A673 (cell line): Measurements from ENCODE around the gene PRKG1. TPM values are rescaled to one million over a fixed set of nuclear protein-coding genes. Genes with fewer than 3 reads are reported as not detected.

ENCODE experiments used
- BruUV-seq: library from RNA; stranded (reverse); fragments of 400-500 nt; replicated peaks from 2 replicates; lab custom pipeline; 2021; lab: Mats Ljungman, UMichigan
- CTCF ChIA-PET: fragments of 300-600 bp; sonication (Branson Sonifier 250); formaldehyde crosslinking; loops from one replicate; lab custom pipeline; 2022; ENCODE audit warnings: antibody characterized with exemption; lab: Charles Lee
- POLR2A ChIA-PET: fragments of 300-600 bp; sonication (Branson Sonifier 250); formaldehyde crosslinking; loops from one replicate; lab custom pipeline; 2022; ENCODE audit warnings: antibody characterized with exemption; ENCODE audit not compliant: low non-redundant PET; lab: Charles Lee
- DNase-seq: peaks from one replicate; pipeline ENCODE4 v3.0.0-alpha.2; 2015; ENCODE audit warnings: low spot score
- H3K27ac ChIP-seq: fragments of 200-600 bp; sonication (generic); 2 replicates; pipeline ENCODE4 v1.5.1; 2016; ENCODE audit warnings: mixed run types, low read depth, mild to moderate bottlenecking, mixed read lengths, antibody characterized with exemption, low read length; ENCODE audit not compliant: poor library complexity, severe bottlenecking
- H3K27me3 ChIP-seq: fragments of 200-600 bp; sonication (generic); replicated peaks from 2 replicates; pipeline ENCODE4 v1.6.1; 2017; ENCODE audit warnings: mixed run types, low read depth, mild to moderate bottlenecking, mixed read lengths, antibody characterized with exemption, low read length; ENCODE audit not compliant: insufficient read depth, poor library complexity
- H3K36me3 ChIP-seq: fragments of 200-600 bp; sonication (generic); 2 replicates; pipeline ENCODE4 v1.6.1; 2016; ENCODE audit warnings: mixed run types, mild to moderate bottlenecking, mixed read lengths, antibody characterized with exemption, low read length; ENCODE audit not compliant: insufficient read depth, poor library complexity, severe bottlenecking
- H3K4me1 ChIP-seq: fragments of 200-600 bp; sonication (generic); 2 replicates; pipeline ENCODE4 v1.6.1; 2017; ENCODE audit warnings: mixed run types, mild to moderate bottlenecking, mixed read lengths, antibody characterized with exemption, low read length; ENCODE audit not compliant: insufficient read depth, poor library complexity, severe bottlenecking
- H3K4me3 ChIP-seq: fragments of 200-600 bp; sonication (generic); 2 replicates; pipeline ENCODE4 v1.5.1; 2016; ENCODE audit warnings: low read depth, mixed run types, mild to moderate bottlenecking, mixed read lengths, low read length; ENCODE audit not compliant: poor library complexity, severe bottlenecking
- H3K9me3 ChIP-seq: fragments of 200-600 bp; sonication (generic); 2 replicates; pipeline ENCODE4 v1.6.1; 2016; ENCODE audit warnings: mixed run types, low read depth, mild to moderate bottlenecking, mixed read lengths, antibody characterized with exemption, low read length; ENCODE audit not compliant: poor library complexity, severe bottlenecking
- CTCF ChIP-seq: fragments of 300-800, 200-600 bp; sonication (generic); conservative IDR thresholded peaks from 2 replicates; pipeline ENCODE4 v1.5.1; 2017; ENCODE audit warnings: low read depth, mild to moderate bottlenecking, antibody characterized with exemption, low read length, moderate library complexity, mixed read lengths
- EZH2 ChIP-seq: fragments of 200-600 bp; sonication (generic); IDR thresholded peaks from 2 replicates; pipeline ENCODE4 v1.6.1; 2017; ENCODE audit warnings: borderline replicate concordance, low read depth, mild to moderate bottlenecking, mixed read lengths, antibody characterized with exemption, low read length; ENCODE audit not compliant: poor library complexity, severe bottlenecking
- intact Hi-C: fragments of 100-400 bp; cut with micrococcal nuclease; formaldehyde crosslinking; loops from one replicate; pipeline ENCODE4 v1.10.0; 2022; ENCODE audit not compliant: unreplicated experiment
- total RNA-seq: library from RNA; stranded (reverse); gene quantifications from 2 replicates; pipeline ENCODE4 v1.2.3, GENCODE V29; 2021

The PRKG1 gene
- total RNA-seq, 1 experiment from 2014 or later = 0.58 TPM

- H3K9me3 ChIP-seq = no peaks in the 10 kb centered on the region
- no peak overlapping the region for H3K27ac ChIP-seq
- no peaks in the 10 kb centered on the region for H3K4me1 ChIP-seq
- no peak overlapping the region for H3K4me3 ChIP-seq
- CTCF ChIA-PET = no interaction called here
- no peaks in the 10 kb centered on the region for H3K36me3 ChIP-seq
- no TSS peak for BruUV-seq
- no peak for DNase-seq
- POLR2A ChIA-PET = no interaction called here
- no peaks in the 10 kb centered on the region for H3K27me3 ChIP-seq
- TF ChIP-seq CTCF = no peak
- TF ChIP-seq EZH2 = no peak
- intact Hi-C loops = no loop called here
These were observed 685.7 kb downstream of the PRKG1 start for GRCh38 chr10:51759896-51760534.

- no TSS peak for BruUV-seq
- no peak for DNase-seq
- no peaks in the 10 kb centered on the region for H3K36me3 ChIP-seq
- no peaks in the 10 kb centered on the region for H3K4me1 ChIP-seq
- H3K4me3 ChIP-seq = no peak overlapping the region
- no peaks in the 10 kb centered on the region for H3K9me3 ChIP-seq
- H3K27ac ChIP-seq = no peak overlapping the region
- H3K27me3 ChIP-seq = no peaks in the 10 kb centered on the region
- TF ChIP-seq CTCF (no peak), EZH2 (no peak)
- CTCF ChIA-PET = no interaction called here
- intact Hi-C loops = no loop called here
- POLR2A ChIA-PET = no interaction called here
These were observed 686.8 kb downstream of the PRKG1 start for GRCh38 chr10:51760864-51761640.

GRCh38 chr10:51763746-51764145 lies 689.5 kb downstream of the PRKG1 start:
- Histone ChIP-seq H3K9me3 (no peaks in the 10 kb centered on the region), H3K27me3 (no peaks in the 10 kb centered on the region), H3K4me3 (no peak overlapping the region), H3K36me3 (no peaks in the 10 kb centered on the region), H3K27ac (no peak overlapping the region), H3K4me1 (no peaks in the 10 kb centered on the region)
- POLR2A ChIA-PET = no interaction called here
- intact Hi-C loops = no loop called here
- no peak for TF ChIP-seq EZH2
- TF ChIP-seq CTCF = no peak
- BruUV-seq = no TSS peak
- no peak for DNase-seq
- CTCF ChIA-PET = no interaction called here
